Coronary artery (tissue), 2 donors: ENCODE data around the gene DOLPP1.

Experiments used
- DNase-seq: peaks from one replicate; pipeline ENCODE4 v3.0.0-alpha.2; 2017; ENCODE audit warnings: low spot score
- H3K27ac ChIP-seq, 2 donors: fragments of 200-600 bp; sonication (generic); one replicate each; pipeline ENCODE4 v1.5.1; 2016 to 2019
- H3K4me3 ChIP-seq: fragments of 200-600 bp; sonication (generic); 2 replicates; pipeline ENCODE4 v1.5.1; 2016; ENCODE audit warnings: mild to moderate bottlenecking, moderate library complexity
- TF ChIP-seq, protein P1 (sequence below): fragments of 200-600 bp; sonication (generic); IDR thresholded peaks from one replicate; pipeline ENCODE4 v1.5.1; 2019; ENCODE audit warnings: antibody characterized with exemption

The DOLPP1 gene

GRCh38 chr9:129072171-129072570 is 8.7 kb upstream of the DOLPP1 start:
- TF ChIP-seq, protein P1, sequence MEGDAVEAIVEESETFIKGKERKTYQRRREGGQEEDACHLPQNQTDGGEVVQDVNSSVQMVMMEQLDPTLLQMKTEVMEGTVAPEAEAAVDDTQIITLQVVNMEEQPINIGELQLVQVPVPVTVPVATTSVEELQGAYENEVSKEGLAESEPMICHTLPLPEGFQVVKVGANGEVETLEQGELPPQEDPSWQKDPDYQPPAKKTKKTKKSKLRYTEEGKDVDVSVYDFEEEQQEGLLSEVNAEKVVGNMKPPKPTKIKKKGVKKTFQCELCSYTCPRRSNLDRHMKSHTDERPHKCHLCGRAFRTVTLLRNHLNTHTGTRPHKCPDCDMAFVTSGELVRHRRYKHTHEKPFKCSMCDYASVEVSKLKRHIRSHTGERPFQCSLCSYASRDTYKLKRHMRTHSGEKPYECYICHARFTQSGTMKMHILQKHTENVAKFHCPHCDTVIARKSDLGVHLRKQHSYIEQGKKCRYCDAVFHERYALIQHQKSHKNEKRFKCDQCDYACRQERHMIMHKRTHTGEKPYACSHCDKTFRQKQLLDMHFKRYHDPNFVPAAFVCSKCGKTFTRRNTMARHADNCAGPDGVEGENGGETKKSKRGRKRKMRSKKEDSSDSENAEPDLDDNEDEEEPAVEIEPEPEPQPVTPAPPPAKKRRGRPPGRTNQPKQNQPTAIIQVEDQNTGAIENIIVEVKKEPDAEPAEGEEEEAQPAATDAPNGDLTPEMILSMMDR = no peak
- DNase-seq = no peak
- H3K27ac ChIP-seq = no peak overlapping the region
- H3K4me3 ChIP-seq = no peak overlapping the region

DNA sequence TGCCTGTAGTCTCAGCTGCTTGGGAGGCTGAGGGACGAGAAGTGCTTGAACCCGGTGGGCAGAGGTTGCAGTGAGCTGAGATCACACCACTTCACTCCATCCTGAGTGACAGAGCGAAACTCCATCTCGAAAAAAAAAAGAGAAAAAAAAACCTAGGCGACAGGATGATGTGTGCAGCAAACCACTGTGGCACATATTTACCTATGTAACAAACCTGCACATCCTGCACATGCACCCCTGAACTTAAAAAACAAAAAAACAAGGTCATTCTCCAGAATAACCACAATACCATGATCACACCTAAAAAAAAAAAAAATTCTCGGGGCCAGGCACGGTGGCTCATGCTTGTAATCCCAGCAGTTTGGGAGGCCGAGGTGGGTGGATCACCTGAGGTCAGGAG is 7.5 kb upstream of the DOLPP1 start:
- DNase-seq = no peak
- Histone ChIP-seq H3K27ac (no peak overlapping the region), H3K4me3 (no peak overlapping the region)
- TF ChIP-seq, protein P1 = no peak

DNA sequence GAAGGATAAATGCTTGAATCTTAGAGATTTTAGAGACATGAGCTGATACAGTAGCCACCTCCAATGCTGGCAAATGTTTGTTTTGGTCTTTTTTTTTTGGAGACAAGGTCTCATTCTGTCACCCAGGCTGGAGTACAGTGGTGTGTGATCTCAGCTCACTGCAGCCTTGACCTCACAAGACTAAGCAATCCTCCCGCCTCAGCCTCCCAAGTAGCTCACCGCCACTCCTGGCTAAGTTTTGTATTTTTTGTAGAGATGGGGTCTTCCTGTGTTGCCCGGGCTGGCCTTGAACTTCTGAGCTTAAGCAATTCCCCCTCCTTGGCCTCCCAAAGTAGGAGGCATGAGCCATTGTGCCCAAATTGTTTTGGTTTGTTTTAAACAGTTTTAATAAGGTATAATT is 6.8 kb upstream of the DOLPP1 start:
- no peak for DNase-seq
- no peak overlapping the region for H3K4me3 ChIP-seq
- TF ChIP-seq, protein P1 = no peak
- H3K27ac ChIP-seq = no peak overlapping the region

DNA sequence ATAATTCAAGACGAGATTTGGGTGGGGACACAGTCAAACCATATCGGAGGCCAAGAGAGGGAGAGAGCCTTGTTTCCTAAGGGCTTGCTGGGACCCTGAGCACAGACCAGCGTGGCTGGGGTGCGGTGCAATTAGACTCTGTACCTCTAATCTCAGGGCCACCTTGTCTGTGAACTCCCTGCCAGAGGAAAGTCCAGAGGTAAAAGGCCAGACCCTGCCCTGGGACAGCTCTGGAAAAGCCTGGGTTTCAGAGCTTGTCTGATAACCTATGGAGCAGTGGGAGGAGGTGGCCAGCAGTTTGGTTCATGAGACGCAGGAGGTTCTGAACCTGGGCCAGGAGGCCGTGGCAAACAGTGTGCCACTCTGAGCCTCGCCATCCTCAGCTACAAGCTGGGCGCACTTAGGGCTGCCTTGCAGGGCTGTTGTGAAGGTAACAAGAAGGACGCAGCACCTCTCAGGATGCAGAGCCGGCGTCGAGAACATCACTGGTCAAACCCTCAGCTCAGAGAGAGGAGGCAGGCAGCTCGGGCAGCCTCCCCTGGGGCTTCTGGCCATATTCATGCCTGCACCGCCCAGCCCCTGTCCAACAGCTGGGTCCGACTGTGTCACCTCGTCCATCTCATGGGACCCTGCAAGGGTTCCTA is 4.8 kb upstream of the DOLPP1 start:
- Histone ChIP-seq H3K4me3 (no peak overlapping the region), H3K27ac (no peak overlapping the region)
- TF ChIP-seq, protein P1 = no peak
- no peak for DNase-seq

- DNase-seq = no peak
- Histone ChIP-seq H3K27ac (no peak overlapping the region), H3K4me3 (no peak overlapping the region)
- TF ChIP-seq, protein P1 = no peak
These were observed 4.3 kb upstream of the DOLPP1 start for GRCh38 chr9:129076640-129077037.

- H3K27ac ChIP-seq = no peak overlapping the region
These were observed 3.7 kb upstream of the DOLPP1 start for GRCh38 chr9:129077236-129077635.

More at GRCh38 chr9:129077236-129077635, 3.7 kb upstream of the DOLPP1 start:
- TF ChIP-seq, protein P1 = no peak
- no peak for DNase-seq
- no peak overlapping the region for H3K4me3 ChIP-seq
